Neural progenitor cell (in vitro differentiated cells): ENCODE measurements around the gene COX6B1.

ENCODE experiments used
- EZH2 ChIP-seq: fragments of 200-600 bp; sonication (generic); IDR thresholded peaks from 2 replicates; pipeline ENCODE4 v1.6.1; 2017; ENCODE audit warnings: antibody characterized with exemption, mild to moderate bottlenecking, moderate library complexity
- EZH2phosphoT487 ChIP-seq: fragments of 200-600 bp; sonication (generic); IDR thresholded peaks from 2 replicates; pipeline ENCODE4 v1.6.1; 2017; ENCODE audit warnings: antibody characterized with exemption
- TF ChIP-seq, protein P1 (sequence below): fragments of 200-600 bp; sonication (generic); IDR thresholded peaks from 2 replicates; pipeline ENCODE4 v1.5.1; 2017; ENCODE audit warnings: antibody characterized with exemption, mild to moderate bottlenecking

DNA sequence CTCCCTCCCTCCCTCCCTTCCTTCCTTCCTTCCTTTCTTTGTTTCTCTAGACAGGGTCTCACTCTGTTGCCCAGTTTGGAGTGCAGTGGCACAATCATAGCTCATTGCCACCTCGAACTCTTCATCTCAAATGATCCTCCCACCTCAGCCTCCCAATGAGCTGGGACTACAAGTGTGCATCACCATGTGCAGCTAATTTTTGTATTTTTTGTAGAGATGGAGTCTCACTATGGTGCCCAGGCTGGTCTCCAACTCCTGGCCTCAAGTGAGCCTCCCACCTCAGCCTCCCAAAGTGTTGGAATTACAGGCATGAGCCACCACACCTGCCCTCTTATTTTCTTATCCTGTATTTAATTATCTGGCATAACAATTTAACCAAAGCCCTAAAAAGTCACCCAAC is 22.6 kb downstream of the COX6B1 start:
- TF ChIP-seq, protein P1, sequence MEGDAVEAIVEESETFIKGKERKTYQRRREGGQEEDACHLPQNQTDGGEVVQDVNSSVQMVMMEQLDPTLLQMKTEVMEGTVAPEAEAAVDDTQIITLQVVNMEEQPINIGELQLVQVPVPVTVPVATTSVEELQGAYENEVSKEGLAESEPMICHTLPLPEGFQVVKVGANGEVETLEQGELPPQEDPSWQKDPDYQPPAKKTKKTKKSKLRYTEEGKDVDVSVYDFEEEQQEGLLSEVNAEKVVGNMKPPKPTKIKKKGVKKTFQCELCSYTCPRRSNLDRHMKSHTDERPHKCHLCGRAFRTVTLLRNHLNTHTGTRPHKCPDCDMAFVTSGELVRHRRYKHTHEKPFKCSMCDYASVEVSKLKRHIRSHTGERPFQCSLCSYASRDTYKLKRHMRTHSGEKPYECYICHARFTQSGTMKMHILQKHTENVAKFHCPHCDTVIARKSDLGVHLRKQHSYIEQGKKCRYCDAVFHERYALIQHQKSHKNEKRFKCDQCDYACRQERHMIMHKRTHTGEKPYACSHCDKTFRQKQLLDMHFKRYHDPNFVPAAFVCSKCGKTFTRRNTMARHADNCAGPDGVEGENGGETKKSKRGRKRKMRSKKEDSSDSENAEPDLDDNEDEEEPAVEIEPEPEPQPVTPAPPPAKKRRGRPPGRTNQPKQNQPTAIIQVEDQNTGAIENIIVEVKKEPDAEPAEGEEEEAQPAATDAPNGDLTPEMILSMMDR: no peak
- TF ChIP-seq EZH2: no peak
- no peak for TF ChIP-seq EZH2phosphoT487
